ENCODE measurements around the gene DMKN.

The DMKN gene

GRCh38 chr19:35558400-35559280 lies 45.2 kb upstream of the DMKN start:
- ATAC-seq, result peak; percentile 5; the same call in 2 of the 3 replicates
- TF ChIP-seq PPARA (CRISPR knock-in tag; IDR thresholded peaks at IDR 0.05; ENCODE audit: borderline replicate concordance), result no peak
- TF ChIP-seq TOX (CRISPR knock-in tag; IDR thresholded peaks at IDR 0.05; ENCODE audit: borderline replicate concordance), result no peak

- peak; percentile 79 for ATAC-seq
- TF ChIP-seq TOX (CRISPR knock-in tag; IDR thresholded peaks at IDR 0.05; ENCODE audit: borderline replicate concordance), result no peak
- TF ChIP-seq PATZ1 (CRISPR knock-in tag; IDR thresholded peaks at IDR 0.05; ENCODE audit: borderline replicate concordance), result no peak
- no peak for TF ChIP-seq ESRRG (CRISPR knock-in tag; IDR thresholded peaks at IDR 0.05)
- TF ChIP-seq CSDC2 (CRISPR knock-in tag; IDR thresholded peaks at IDR 0.05), result no peak
- TF ChIP-seq GLIS3 (CRISPR knock-in tag; IDR thresholded peaks at IDR 0.05), result no peak
- no peak for TF ChIP-seq OSR1 (CRISPR knock-in tag; IDR thresholded peaks at IDR 0.05)
- TF ChIP-seq RARB (CRISPR knock-in tag; IDR thresholded peaks at IDR 0.05), result no peak
- TF ChIP-seq POU6F1 (CRISPR knock-in tag; IDR thresholded peaks at IDR 0.05; ENCODE audit: borderline replicate concordance, low read depth), result no peak
- no peak for TF ChIP-seq TCF4 (CRISPR knock-in tag; IDR thresholded peaks at IDR 0.05; ENCODE audit: borderline replicate concordance)
- no peak for TF ChIP-seq ZFP30 (CRISPR knock-in tag; IDR thresholded peaks at IDR 0.05)
- no peak for TF ChIP-seq ZNF70 (CRISPR knock-in tag; IDR thresholded peaks at IDR 0.05)
- TF ChIP-seq ARNTL (CRISPR knock-in tag; IDR thresholded peaks at IDR 0.05; ENCODE audit: borderline replicate concordance, low read depth), result no peak
- TF ChIP-seq CSRNP3 (CRISPR knock-in tag; IDR thresholded peaks at IDR 0.05), result no peak
- TF ChIP-seq ZFP3 (CRISPR knock-in tag; IDR thresholded peaks at IDR 0.05), result no peak
- TF ChIP-seq ZC3H10 (CRISPR knock-in tag; IDR thresholded peaks at IDR 0.05), result no peak
- TF ChIP-seq PPARA (CRISPR knock-in tag; IDR thresholded peaks at IDR 0.05; ENCODE audit: borderline replicate concordance), result no peak
Measured at GRCh38 chr19:35557539-35558399, 44.3 kb upstream of the DMKN start.

- TF ChIP-seq ZC3H10 (CRISPR knock-in tag; IDR thresholded peaks at IDR 0.05) (no peak), PATZ1 (CRISPR knock-in tag; IDR thresholded peaks at IDR 0.05; ENCODE audit: borderline replicate concordance) (no peak), TOX (CRISPR knock-in tag; IDR thresholded peaks at IDR 0.05; ENCODE audit: borderline replicate concordance) (no peak), ZFP30 (CRISPR knock-in tag; IDR thresholded peaks at IDR 0.05) (no peak), CSRNP3 (CRISPR knock-in tag; IDR thresholded peaks at IDR 0.05) (no peak), GLIS3 (CRISPR knock-in tag; IDR thresholded peaks at IDR 0.05) (no peak), ZNF8 (CRISPR knock-in tag; IDR thresholded peaks at IDR 0.05) (no peak), ZFP3 (CRISPR knock-in tag; IDR thresholded peaks at IDR 0.05) (no peak), ZNF70 (CRISPR knock-in tag; IDR thresholded peaks at IDR 0.05) (no peak), RARB (CRISPR knock-in tag; IDR thresholded peaks at IDR 0.05) (no peak), CSDC2 (CRISPR knock-in tag; IDR thresholded peaks at IDR 0.05) (no peak), BACH2 (CRISPR knock-in tag; IDR thresholded peaks at IDR 0.05; ENCODE audit: borderline replicate concordance) (no peak)
- ATAC-seq, result no peak
Measured at GRCh38 chr19:35556846-35557538, 43.5 kb upstream of the DMKN start.

Measured in SK-N-SH treated with all-trans-retinoic acid at 6 μM for 48 hours (cell line).